C1 segment of cervical spinal cord (tissue), 14 donors: Measurements from ENCODE around the gene C17orf100.

Source experiments
- DNase-seq, 14 donors: peaks; one replicate each; lab custom pipeline; 2025; lab: John Stamatoyannopoulos, UW

The C17orf100 gene

DNA sequence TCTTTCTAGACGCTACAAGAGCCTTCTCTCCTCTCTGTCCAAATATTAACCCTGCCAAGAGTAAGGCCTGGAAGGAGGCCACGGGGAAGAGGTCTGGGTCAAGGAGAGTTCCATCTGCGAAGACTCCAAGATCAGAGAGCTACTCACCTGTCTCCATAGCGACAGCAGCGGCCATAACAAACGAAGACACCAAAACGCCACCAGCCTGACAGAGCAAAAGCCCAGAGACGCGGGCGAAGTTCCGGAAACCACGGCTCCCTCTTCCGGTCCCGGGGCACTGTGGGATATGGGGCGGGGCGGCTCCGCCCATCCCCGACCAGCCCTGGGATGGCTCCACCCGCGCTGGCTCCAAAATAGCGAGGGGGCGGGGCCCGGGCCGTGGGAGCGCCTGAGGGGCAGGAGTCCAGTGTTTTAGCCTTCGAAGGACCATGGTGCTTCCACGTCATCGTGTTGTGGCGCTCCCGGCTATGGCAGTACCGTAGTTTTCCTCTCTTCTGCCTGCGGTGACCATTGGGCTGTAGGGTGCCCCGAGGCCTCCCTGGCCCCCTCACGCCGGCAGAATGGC is at the start of gene C17orf100, which contains the start of gene MED31:
Gene C17orf100 (plus strand): TSS at position 409 of the 565 bp plus-strand sequence. CDS start 152 bp downstream, at position 561.
Gene MED31 (minus strand): TSS at position 252 of the 565 bp plus-strand sequence. CDS start 77 bp downstream, at position 175.
- DNase-seq = peak; percentile 63 to 95 (median 87)

DNA sequence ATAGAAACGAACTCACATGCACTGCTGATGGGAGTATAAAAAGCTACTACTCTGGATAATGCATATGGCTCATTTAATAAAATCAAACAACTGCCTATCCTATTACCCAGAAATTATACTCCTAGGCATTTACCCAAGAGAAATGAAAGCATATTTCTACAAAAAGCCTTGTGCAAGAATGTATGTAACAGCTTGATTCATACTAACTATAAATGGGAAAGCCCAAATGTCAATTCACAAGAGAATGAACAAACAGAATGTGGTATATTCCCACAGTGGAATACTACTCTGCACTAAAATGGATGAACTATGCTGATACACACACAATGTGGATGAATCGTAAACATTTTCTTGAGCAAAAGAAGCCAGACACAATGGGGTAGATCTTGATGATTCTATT is 49.4 kb upstream of the C17orf100 start:
- DNase-seq = no peak

DNA sequence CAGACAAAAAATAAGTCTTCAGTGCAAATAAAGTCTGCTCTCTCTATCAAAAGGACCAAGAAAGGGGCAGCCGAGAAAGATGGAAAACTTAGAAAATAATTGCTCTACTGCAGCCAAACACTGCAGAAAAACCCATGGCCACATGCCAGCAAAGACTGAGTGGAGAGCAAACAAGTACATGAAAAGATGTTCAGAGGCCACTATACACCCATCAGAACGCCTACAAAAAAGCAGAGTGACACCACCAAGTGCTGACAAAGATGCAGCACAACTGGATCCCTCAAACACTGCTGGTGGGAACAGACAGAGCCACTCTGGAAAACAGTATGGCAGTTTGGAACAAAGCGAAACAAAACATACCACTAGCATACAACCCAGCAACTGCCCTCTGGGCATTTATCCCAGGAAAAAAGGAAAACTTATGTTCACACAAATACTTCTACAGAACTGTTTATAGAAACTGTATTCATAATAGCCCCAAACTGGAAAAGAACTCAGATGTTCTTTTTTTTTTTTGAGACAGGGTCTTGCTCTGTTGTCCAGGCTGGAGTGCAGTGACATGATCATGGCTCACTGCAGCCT is 47.7 kb upstream of the C17orf100 start:
- no peak for DNase-seq

DNA sequence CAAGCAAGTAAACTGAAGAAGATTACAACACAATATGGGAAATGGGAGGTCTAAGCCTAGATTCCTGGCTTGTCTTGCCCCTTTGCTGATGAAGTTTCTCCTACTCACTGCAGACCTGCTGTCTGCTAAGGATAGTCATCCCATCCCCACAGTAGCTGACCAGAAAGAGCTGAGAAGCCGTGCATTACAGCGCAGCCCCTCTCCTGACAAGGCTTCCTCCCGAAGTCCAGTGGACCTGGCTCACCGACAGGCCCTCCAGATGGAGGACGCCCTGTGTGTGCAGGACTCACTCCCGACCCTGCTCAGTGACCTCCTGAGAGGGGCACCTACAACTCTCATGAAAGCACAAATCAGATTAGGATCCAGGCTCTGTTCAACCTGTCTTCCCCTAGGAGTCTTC is 46.4 kb upstream of the C17orf100 start:
- DNase-seq = no peak

DNA sequence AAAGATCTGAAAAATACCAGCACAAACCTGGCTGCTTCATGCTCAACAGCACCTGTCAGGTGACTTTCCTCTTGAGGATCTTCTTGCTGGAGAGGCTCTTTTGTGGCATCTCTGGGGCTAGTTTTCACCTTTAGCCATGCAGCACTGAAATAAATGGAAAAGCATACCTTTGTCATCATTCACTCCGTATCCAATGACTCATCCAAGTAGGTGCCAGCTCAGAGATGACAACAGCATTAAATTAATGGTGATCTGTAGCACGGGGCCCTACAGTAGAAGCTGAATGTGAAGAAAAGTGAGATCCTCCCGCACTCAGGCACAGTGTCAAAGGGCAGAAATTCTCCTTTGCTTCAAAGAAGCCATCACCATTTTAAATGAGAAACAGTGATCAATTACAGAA is 43.2 kb upstream of the C17orf100 start:
- DNase-seq = no peak

DNA sequence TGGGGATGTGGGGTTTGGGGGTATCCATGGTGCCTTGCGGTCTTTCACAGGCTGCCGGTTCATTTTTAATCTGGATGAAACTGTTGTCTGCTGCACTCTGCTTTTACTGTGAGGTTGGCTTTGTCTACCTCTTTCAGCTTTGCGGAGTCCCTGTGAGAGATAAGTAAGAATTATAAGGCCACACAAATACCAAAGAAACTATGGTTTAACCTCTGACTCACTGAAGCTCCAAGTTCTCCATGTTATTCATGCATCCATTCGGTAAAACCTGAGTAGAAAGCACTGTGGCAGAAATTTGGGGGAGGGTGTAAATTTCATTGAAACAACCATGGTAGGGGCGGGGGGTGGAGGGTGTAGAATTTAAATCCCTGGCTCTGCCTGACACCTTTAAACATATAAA is 41.6 kb upstream of the C17orf100 start:
- DNase-seq = no peak

DNA sequence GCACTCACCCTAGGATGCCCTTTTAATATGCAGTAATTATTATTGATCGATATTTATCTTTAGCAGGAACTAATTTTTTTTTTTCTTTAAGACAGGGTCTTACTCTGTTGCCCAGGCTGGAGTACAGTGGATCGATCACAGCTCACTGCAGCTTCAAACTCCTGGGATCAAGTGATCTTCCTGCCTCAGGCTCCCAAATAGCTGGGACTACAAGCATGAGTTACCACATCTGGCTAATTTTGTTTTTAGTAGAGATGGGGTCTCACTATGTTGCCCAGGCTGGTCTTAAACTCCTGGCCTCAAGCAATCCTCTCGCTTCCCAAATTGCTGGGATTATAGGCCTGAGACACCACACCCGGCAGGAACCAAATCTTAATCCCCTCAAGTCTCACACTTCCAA is 40.3 kb upstream of the C17orf100 start:
- DNase-seq = no peak

DNA sequence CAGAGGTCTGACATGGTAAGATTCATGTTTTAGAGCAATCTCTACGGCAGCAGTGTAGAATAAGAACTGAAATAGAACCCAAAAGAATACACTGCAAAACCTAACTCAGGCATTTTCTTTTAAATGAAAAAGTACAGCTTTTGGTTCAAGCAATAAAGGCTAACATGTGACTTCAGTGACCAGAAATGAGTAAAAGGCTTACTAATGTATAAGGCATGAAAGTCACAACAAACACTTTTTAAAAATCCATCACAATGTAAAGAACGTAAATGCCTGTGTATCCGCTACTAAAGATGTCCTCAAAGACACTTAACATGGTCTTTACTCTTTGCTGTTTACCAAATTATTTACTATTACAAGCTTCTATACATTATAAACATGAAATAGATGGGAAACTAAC is 27.6 kb upstream of the C17orf100 start:
- no peak for DNase-seq

DNA sequence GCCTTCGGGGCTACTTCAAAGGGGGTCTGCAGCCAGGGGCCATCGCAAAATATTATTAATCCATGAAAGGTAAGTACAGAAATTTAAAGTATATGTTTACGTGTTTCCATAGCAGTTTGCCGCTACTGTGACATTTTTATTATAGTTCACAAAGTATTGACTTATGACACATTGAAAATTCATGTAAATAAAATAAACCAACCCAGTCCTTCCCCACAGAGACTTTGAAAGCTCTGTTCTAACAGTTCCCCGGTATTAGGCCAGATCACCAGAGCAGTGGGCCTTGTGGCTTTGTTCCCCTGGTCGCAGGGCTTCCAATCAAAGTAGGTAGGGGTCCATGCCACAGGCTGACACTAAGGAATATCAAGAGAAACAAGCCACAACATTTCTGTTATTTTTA is 24.9 kb upstream of the C17orf100 start:
- DNase-seq = no peak

DNA sequence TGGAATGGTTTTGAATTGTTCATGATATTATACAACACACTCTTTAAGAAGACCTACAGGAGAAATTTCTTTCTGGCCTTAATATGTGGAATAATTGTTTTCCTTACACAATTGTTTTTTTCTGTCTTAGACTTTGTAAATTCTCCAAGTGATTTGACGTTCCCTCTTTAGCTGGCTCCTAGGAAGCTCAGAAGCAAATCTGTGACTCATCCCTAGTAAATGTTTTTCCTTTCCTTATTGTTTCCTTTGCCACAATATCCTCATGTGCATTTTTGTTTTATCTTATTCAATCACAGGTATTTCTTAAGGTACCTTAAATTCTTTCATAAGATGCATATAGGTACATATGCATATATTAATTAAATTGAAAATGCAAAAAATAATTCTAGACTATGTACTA is 24.5 kb upstream of the C17orf100 start:
- DNase-seq = no peak

DNA sequence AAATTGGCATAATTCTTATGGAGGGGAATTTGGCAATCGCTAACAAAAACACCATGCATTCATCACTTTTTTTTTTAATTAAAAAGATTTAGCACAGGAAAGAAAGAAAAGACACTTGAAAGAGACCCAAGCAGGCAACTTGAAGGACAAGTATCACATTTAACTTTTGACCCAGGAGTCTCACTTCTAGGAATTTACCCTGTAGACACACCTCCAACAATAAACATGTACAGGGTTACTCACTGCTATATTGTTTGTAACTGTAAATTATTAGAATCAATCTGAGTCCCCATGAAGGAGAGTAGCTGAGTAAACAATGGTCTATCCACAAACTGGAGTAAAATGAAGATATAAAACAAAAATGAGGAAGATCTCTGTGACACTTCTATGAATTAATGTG is 21.2 kb upstream of the C17orf100 start:
- DNase-seq = no peak

DNA sequence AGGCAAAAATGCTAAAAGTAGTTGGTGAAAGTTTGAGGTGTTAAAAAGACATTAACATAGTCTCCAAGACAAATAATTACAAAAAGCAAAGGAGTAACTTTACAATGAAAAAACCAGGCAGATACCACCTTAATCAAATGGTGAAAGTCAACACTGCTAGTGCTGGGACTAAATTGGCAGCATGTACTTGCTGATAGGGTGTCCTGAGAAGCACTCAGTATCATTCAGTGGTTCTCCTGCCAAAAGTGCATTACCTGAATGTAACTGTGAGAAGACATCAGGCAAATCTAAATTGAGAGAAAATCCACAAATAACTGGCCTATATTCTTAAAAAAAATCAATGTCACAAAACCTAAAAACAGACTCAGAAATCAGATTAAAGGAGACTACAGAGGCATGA is 19.0 kb upstream of the C17orf100 start:
- DNase-seq = no peak

DNA sequence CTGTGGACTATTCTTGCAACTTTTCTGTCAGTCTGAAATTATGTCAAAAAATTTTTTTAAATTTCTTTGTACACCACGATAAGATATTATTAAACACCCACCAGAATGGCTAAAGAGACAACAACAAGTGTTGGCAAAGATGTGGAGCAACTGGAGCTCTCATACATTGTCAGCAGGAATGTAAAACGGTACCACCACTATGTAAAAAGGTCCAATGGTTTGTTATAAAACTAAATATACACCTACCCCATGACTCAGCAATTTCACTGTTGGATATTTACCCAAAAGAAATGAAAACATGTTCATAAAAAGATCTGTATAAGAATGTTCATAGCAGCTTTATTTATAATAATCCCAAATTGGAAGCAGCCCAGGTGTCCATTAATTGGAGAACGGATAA is 18.3 kb upstream of the C17orf100 start:
- DNase-seq = no peak

DNA sequence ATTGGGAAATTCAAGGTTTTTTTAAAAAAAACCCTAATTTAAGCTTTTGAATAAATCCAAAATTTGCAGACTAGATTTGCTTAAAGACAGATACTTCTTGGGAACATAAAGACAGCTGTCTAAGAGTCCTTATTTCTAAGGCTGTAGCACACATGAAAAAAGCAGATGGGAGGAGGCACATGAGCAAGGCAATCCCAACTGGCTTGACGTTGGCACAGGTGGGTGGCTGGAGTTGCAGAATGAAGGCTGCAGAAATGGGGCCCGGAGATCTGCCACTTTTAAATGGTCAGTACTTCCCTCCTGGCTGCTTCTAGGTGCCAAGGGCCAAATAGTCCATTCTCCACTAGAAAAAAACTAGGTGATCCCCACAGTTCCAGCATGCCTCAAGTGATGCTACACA is 15.5 kb upstream of the C17orf100 start:
- DNase-seq = no peak

DNA sequence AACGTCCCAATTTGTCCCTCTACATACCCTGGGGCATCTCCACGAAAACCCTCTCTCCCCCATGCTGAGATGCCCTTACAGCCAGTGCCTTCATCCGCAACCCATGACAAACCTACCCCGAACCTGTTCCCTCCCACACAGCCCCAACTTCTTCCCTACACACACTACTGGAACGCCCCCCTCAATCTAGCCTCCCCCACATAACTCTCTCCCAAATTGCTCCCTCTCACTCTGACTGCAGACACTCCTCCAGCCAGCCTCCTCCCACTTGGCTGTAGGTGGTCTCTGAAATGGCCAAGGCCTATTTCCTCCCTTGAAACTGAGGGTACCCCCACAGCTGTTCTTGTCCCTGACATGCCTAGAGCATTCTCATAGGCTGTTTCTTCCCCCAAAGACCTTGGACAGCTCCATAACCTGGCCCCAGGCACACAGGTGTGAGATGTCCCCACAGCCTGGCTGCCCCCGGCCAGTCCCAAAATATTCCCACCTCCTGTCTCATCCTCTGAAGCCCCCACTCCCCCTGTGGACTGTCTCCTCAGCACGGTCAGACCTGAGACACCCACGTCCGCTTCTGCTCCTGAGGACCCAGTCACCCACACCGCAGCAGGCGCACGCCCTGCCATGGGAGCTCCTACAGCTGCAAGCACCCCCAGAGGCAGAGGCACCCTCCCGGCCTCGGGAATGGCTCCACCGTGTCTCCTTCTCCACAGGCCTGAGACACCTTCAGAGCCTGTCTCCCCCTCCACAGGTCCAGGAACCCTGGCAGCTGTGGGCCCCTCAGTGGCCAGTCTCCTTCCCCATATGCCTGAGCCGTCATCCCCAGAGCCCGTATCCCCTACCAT is 14.7 kb upstream of the C17orf100 start:
- no peak for DNase-seq

DNA sequence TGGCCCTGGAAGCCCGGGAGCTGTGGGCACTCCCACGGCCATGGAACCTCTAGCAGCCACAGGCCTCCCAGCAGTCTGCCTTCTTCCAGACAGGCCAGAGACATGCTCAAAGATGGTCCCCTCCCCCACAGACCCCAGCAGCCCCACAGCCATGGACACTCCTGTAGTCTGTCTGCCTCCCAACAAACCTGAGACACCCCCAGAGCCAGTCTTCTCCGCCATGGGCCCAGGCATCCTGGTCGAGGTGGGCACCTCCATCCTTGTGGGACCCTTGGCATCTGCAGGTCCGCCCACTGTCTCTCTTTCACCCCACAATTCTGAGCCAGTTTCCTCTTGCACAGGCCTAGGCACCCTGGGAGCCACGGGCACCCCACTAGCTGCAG is 14.1 kb upstream of the C17orf100 start:
- DNase-seq = no peak

DNA sequence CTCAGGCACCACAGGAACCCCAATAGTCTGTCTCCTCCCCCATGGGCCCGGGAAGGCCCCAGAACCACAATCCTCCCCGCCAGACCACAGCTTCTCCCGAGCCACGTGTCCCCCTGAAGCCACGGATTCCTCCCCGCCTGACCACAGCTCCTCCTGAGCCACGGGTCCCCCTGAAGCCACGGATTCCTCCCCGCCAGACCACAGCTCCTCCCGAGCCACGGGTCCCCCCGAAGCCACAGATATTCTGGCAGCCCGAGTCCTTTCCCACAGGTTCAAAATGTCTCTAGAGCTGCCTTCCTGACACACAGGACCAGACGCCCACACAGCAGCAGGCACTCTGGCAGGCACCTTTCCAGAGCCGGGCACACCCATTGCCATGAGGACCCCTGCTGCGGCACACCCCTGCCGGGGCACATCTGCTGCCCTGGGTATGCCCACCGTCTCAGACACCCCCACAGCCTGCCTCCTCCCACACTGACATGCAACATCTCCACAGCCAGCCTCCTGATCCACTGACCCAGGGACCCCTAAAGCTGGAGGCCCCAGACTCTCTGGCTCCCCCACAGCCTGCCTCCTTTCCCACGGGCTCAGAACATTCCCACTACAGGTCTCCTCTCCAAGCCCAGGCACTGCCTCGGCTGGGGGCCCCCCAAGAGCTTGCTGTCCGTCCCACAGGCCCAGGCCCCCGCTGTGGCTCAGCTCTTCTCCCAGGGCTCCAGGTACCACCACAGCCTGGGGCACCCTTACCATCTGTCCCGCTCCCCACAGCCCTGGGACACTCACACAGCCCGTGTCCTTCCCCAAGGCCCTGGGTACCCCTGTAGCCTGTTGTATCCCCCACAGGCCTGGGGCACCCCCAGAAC is 13.3 kb upstream of the C17orf100 start:
- DNase-seq = no peak

DNA sequence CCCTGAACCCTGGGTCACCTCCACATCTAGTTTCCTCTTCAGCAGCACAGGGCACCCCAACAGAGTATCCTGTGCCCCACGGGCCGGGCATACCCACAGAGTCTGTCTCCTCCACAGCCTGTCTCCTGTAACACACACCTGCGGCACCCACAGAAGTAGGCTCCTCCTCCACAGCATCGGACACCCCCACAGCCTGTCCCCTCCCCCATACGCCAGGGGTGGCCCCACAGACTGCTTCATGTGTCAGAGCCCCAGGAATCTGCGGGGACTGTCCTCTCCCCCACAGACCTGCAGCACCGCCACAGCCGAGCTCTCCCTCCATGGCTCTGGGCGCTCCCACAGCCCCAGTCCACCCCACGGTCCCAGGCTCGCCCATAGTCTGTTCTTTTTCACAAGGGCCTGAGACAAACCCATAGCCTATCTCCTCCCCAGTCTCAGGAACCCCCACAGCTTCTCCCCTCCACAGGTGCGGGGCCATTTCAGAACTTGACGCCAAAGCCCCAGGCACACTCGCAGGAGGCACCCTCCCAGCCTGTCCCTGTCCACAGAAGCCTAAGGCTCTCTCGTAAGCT is 12.5 kb upstream of the C17orf100 start:
- no peak for DNase-seq

DNA sequence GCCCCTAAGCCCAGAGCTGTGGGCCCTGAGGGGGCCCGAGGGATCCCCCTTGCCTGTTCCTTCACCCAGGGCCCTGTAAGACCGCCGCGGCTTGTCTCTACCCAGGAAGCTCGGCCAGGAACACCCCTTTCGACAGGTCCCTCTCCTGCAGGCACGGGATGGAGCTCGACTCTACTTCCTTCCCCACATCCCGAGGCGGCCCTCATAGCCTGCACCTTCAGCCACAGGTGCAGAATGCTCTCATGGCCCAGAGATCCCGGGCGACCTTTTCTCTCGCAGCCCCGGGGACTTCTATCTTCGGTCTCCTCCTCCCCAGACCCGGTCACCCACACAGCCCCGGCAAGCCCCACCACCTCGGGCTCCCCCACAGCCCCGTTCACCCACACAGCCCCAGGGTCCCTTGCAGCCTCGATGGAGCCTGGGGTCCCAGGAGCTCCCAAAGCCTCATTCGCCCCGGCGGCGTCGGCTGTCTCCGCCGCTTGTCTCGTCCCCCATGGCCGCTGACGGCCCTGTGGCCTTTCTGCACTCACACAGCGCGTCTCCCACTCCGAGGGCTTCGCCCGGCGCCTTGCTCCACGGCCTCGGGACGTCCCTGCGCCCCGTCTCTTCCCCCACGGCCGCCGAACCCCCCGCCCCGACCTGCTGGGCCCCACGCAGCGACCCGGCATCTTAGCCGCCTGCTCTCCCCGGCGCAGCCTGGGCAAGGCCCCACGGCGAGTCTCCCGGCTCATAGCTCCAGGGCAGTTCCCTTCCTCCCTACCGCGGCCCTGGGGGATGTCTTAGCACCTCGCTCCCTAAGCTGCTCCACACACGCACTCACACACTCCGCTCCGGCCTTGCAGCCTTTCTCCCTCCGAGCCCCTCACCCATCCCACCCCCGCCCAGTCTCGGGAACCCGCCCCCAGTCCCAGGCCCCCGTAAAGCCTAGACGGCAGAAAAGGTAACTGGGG is 11.7 kb upstream of the C17orf100 start:
- DNase-seq = peak in 2 of 14 donors; percentile 59 to 62

DNA sequence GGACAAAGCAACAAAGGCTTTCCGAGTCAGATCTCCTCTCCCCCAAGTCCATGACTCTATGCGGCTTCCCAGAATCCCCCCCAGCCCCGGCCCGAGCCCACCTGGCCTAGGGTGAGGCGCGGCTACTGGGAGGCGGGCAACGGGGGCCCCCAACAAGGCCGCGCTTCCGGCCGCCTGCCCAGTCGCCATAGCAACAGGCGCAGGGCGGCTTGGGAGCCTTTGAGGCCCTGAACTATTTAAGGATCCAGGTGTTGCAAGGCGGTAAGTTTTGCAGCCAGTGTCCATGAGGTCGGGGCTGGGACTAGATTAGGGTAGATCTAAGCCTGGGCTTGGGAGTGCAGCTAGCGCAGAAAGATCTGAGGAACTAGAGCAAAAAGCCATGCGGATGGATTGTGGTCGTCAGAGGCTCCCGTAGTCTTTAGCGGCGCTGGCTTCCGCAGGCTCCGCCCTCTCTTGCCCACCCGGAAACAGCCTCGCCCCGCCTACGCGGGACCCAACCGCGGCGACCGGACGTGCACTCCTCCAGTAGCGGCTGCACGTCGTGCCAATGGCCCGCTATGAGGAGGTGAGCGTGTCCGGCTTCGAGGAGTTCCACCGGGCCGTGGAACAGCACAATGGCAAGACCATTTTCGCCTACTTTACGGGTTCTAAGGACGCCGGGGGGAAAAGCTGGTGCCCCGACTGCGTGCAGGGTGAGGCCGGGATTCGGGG is 10.9 kb upstream of the C17orf100 start, which contains the start of the genes KIAA0753 and TXNDC17:
Gene KIAA0753 (minus strand): TSS at position 176 of the 711 bp plus-strand sequence. CDS start 5,608 bp downstream, outside the sequence.
Gene TXNDC17 (plus strand): TSS at position 525 of the 711 bp plus-strand sequence. CDS start 23 bp downstream, at position 548.
- peak; percentile 32 to 97 (median 83) for DNase-seq
